Activated CD4-positive, alpha-beta T cell treated with anti-CD3 and anti-CD28 coated beads, Interleukin-2, amount 10 ng/mL, durations not matched to agents 7 days and 5 days (primary cell): ENCODE measurements around the gene DGKG. TPM values are rescaled to one million over a fixed set of nuclear protein-coding genes. Genes with fewer than 3 reads are reported as not detected.

Experiments
- CTCF ChIA-PET: fragments of 350-600 bp; sonication (Branson Sonifier 250); formaldehyde crosslinking; loops from one replicate; lab custom pipeline; 2021; ENCODE audit warnings: antibody characterized with exemption; lab: Charles Lee
- POLR2A ChIA-PET: fragments of 350-600 bp; sonication (Branson Sonifier 250); formaldehyde crosslinking; loops from one replicate; lab custom pipeline; 2021; ENCODE audit warnings: antibody characterized with exemption; lab: Charles Lee
- DNase-seq: peaks from one replicate; pipeline ENCODE4 v3.0.0-alpha.2; 2020
- H3K27ac Mint-ChIP-seq: one replicate; pipeline ENCODE4 v1.8.0; 2021; ENCODE audit warnings: mild to moderate bottlenecking, moderate library complexity, mixed read lengths
- H3K27me3 Mint-ChIP-seq: one replicate; pipeline ENCODE4 v1.8.0; 2021; ENCODE audit warnings: mixed read lengths
- H3K36me3 Mint-ChIP-seq: one replicate; pipeline ENCODE4 v1.8.0; 2021; ENCODE audit warnings: low read depth, mixed read lengths
- H3K4me1 Mint-ChIP-seq: one replicate; pipeline ENCODE4 v1.8.0; 2021; ENCODE audit warnings: mixed read lengths
- H3K4me3 Mint-ChIP-seq: one replicate; pipeline ENCODE4 v1.8.0; 2021; ENCODE audit warnings: mild to moderate bottlenecking, moderate library complexity, mixed read lengths
- H3K9me3 Mint-ChIP-seq: one replicate; pipeline ENCODE4 v1.8.0; 2021; ENCODE audit warnings: mixed read lengths
- total RNA-seq, 2 experiments: library from RNA; stranded (reverse); gene quantifications; one replicate each; pipeline ENCODE4 v1.2.3, GENCODE V29; 2021

Gene DGKG
- total RNA-seq, 2 experiments from 2014 or later, result 0.04 TPM; not detected in 1

DNA sequence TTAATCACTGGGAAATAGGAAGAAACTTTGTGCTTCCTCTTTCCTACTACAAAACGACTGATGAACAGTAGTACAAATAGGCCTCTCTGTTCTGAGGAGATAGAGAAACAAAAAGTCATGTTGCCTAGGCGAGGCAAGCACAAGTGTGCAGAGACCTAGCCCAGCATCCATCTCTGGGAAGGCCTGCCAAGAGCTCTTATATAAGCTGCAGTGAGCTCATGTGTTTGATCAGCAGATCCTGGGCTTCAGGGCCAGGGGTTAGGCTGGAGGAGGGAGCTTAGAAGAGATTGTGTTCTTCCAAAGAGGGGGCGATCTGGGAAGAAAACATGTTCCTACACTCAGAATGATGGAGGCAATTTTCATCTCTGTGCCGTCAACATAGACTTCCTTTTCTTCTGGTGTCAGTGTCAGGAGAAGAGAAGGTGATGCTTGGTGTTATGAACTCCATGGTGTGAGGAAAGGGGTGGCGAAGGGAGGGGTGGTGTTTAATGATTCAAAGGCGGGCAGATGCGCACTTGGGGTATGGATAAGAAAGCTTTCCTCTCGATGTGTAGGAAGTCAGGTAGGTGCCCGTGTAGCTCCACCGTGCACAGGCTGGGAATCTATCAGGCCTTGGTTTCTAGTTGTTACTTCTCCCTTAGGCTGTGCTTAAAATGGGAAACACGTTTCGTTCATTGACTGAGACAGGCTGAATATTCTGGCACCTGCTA, 223.6 kb downstream of the DGKG start:
- H3K4me3 Mint-ChIP-seq, result no peak overlapping the region
- H3K27ac Mint-ChIP-seq, result no peak overlapping the region
- H3K9me3 Mint-ChIP-seq, result no peaks in the 10 kb centered on the region
- ChIA-PET CTCF (interaction anchor here (0.6 kb wide), 3 partner anchors 355 to 418 kb away, joined by 3 to 4 read pairs (median 3); no protein-coding TSS in a partner anchor), POLR2A (no interaction called here)
- DNase-seq, result no peak
- no peaks in the 10 kb centered on the region for H3K36me3 Mint-ChIP-seq
- no peaks in the 10 kb centered on the region for H3K4me1 Mint-ChIP-seq
- peaks cover 31% of the 10 kb centered on the region for H3K27me3 Mint-ChIP-seq

DNA sequence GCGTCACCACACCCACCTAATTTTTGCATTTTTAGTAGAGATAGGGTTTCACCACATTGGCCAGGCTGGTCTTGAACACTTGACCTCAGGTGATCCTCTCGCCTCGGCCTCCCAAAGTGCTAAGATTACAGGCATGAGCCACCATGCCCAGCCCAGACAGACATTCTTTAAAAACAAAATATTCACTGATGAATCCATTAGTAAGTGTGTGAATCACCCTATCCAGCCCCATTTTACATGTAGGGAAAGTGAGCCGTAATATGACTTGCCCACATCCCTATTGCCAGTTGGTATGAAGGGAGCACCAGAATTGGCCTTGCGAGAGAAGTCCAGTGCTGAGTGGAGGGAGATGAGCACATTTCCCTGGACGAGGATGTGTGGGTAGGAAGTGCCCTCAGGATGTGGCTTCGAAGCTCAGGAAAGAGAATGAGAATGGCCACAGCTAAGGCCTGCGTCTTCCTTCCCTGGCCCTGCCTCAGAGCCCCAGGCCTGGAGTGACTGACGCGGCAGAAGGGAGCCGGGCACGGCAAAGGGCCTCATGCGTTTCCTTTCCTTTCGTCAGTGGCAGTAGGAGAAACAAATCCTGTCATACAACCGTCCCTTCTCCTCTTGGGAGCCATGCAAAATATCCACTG, 224.9 kb downstream of the DGKG start:
- Mint-ChIP-seq H3K9me3 (no peaks in the 10 kb centered on the region), H3K4me1 (no peaks in the 10 kb centered on the region), H3K4me3 (no peak overlapping the region), H3K27me3 (peaks cover 24% of the 10 kb centered on the region), H3K36me3 (no peaks in the 10 kb centered on the region), H3K27ac (no peak overlapping the region)
- ChIA-PET CTCF (interaction anchor here (0.7 kb wide), 1 partner anchor 454 kb away, joined by 3 read pairs; no protein-coding TSS in a partner anchor), POLR2A (no interaction called here)
- no peak for DNase-seq

DNA sequence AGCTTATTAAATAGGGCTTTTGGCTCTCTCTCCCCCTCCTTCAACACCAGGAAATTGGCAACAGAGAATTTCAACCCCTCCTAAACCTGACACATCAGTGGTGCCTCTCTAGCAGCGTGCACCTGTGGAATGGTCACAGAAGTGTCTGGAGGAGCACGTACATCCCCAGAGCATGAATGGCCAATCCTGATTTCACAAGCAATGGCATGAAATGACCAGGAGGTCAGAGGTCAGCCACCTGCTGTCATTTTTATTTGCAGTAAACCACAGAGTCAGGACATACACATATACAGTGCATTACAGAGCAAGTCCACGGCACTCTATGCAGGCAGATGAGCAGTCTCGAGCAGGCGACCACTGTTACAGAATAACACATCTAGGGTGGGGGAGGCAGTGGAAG, 228.1 kb downstream of the DGKG start:
- CTCF ChIA-PET, result interaction anchor here (1.1 kb wide), 1 partner anchor 9 kb away, joined by 5 read pairs; no protein-coding TSS in a partner anchor
- H3K9me3 Mint-ChIP-seq, result no peaks in the 10 kb centered on the region
- no peak for DNase-seq
- no peak overlapping the region for H3K27ac Mint-ChIP-seq
- POLR2A ChIA-PET, result no interaction called here
- H3K4me1 Mint-ChIP-seq, result no peaks in the 10 kb centered on the region
- no peak overlapping the region for H3K4me3 Mint-ChIP-seq
- H3K27me3 Mint-ChIP-seq, result peaks cover 33% of the 10 kb centered on the region
- H3K36me3 Mint-ChIP-seq, result no peaks in the 10 kb centered on the region

DNA sequence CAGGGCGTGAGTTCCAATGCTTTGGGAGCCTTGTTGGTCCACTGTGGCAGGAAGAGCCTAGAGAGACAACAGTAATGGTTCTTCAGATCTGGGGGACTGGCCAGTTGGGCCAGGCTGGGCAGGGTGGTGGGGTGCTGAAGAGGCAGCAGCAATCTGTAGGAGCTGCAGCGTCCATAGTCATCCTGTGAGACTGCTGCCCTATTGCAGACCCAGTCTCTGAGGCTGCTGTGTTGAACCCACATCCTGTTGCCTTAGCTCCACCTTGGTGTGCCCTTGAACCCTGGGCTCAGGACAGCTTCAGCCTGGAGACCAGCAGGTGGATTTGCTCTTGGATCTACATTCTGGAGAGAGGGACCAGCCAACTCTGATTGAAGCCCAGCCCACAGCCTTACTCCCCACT, 229.5 kb downstream of the DGKG start:
- Mint-ChIP-seq H3K9me3 (no peaks in the 10 kb centered on the region), H3K27me3 (peaks cover 34% of the 10 kb centered on the region), H3K36me3 (no peaks in the 10 kb centered on the region), H3K4me1 (no peaks in the 10 kb centered on the region), H3K27ac (no peak overlapping the region), H3K4me3 (no peak overlapping the region)
- POLR2A ChIA-PET, result no interaction called here
- no peak for DNase-seq
- CTCF ChIA-PET, result interaction anchor here (0.6 kb wide), 1 partner anchor 489 kb away, joined by 3 read pairs; no protein-coding TSS in a partner anchor

DNA sequence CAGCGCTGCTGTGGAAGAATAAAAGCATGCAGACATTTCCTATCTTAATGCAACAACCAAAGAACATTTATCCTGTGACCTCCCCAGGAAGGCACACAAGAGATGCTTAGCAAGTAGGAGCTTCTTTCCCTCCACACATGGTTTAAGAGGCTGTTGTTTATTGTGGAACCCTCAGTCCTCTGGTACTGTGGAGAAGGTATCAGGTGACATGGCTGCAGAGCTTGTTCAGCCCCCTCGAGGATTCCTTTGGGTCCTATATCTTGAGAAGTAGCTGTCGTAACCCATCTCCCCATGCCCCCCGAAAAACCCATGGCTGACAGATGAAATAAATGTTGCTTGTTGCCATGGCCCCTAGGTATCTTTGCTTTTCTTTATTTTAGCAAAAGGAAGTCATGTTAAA, 232.8 kb downstream of the DGKG start:
- no peak for DNase-seq
- no peaks in the 10 kb centered on the region for H3K36me3 Mint-ChIP-seq
- no peak overlapping the region for H3K27ac Mint-ChIP-seq
- no peak overlapping the region for H3K4me3 Mint-ChIP-seq
- no peaks in the 10 kb centered on the region for H3K4me1 Mint-ChIP-seq
- H3K27me3 Mint-ChIP-seq, result peaks cover 28% of the 10 kb centered on the region
- H3K9me3 Mint-ChIP-seq, result no peaks in the 10 kb centered on the region
- ChIA-PET CTCF (no interaction called here), POLR2A (no interaction called here)

DNA sequence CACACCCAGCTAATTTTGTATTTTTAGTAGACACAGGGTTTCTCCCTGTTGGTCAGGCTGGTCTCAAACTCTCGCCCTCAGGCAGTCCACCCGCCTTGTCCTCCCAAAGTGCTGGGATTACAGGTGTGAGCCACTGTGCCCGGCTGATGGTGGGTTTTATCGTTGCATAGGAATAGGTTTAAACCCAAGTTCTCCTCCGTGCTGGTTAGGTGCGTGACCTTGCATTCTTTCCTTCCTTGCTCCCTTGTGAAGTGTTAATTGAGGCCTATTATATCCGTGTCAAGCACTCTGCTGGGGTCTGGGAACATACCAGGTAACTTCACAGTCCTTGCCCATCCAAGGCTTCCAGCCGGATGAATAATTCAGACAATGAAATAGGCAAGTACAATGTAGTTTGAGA, 233.9 kb downstream of the DGKG start:
- H3K4me1 Mint-ChIP-seq, result no peaks in the 10 kb centered on the region
- POLR2A ChIA-PET, result no interaction called here
- DNase-seq, result no peak
- CTCF ChIA-PET, result no interaction called here
- peaks cover 23% of the 10 kb centered on the region for H3K27me3 Mint-ChIP-seq
- H3K9me3 Mint-ChIP-seq, result no peaks in the 10 kb centered on the region
- H3K4me3 Mint-ChIP-seq, result no peak overlapping the region
- no peak overlapping the region for H3K27ac Mint-ChIP-seq
- no peaks in the 10 kb centered on the region for H3K36me3 Mint-ChIP-seq

DNA sequence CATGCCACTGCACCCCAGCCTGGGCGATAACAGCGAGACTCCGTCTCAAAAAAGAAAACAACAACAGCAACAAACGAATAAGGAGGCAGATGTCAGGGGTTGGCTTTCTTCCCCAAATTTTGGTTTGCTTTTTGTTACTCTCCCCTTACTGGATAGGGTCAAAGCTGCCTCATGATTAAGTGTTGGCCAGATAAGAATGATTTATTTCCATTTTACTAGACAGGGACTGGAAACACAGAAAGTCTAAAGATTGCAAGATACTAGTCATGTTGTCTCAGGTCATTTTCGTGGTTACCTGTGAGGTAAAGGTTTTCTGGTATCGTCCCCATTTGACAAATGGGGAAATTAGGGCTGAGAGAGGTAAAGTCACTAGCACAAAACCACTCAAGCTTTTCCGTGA, 234.6 kb downstream of the DGKG start:
- Mint-ChIP-seq H3K36me3 (no peaks in the 10 kb centered on the region), H3K27ac (no peak overlapping the region)
- CTCF ChIA-PET, result no interaction called here

DNA sequence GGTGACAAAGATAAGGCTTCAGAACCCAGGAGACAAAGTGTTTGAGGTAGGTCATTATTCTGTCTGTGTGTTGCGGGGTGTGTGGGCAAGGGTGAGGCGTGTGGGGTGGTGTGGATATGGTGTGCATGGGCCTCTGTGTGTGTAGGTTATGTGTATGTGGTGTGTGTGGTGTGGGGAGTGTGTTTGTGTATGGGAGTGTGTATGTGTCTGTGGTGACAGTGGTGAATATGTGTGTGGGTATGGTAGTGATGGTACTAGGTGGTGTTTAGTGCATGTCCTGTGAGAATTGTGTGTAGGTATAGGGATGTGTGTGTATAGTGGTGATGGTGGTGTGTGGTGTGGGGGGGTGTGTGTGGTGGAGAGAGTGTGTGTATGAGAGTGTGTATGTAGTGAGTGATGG, 236.9 kb downstream of the DGKG start:
- H3K9me3 Mint-ChIP-seq, result no peaks in the 10 kb centered on the region
- POLR2A ChIA-PET, result no interaction called here
- H3K36me3 Mint-ChIP-seq, result no peaks in the 10 kb centered on the region
- H3K4me3 Mint-ChIP-seq, result no peak overlapping the region
- no peak for DNase-seq
- no peak overlapping the region for H3K27ac Mint-ChIP-seq
- no peaks in the 10 kb centered on the region for H3K4me1 Mint-ChIP-seq
- H3K27me3 Mint-ChIP-seq, result peaks cover 23% of the 10 kb centered on the region
- CTCF ChIA-PET, result no interaction called here

More for the DNA sequence above, 234.6 kb downstream of the DGKG start:
- DNase-seq, result no peak
- Mint-ChIP-seq H3K4me3 (no peak overlapping the region), H3K9me3 (no peaks in the 10 kb centered on the region), H3K27me3 (peaks cover 25% of the 10 kb centered on the region), H3K4me1 (no peaks in the 10 kb centered on the region)
- POLR2A ChIA-PET, result no interaction called here

DNA sequence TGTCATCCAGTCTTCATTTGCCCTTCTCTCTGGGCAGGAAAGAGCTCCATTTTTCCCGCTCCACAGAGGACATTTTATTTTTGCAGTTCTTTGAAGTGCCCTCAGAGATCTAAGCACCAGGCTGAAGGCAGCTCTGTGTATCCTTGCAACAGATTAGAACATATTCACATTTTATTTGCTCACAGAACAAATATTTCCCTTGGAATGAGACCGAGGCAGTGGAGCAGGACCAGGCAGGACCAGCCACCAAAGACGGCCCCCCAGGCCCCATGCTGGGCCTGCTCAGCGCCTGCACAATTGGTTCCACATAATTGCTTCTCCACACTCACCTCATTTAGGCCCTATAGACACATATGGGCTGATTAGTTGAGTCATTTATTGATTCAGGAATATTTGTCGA, 237.4 kb downstream of the DGKG start:
- Mint-ChIP-seq H3K4me1 (no peaks in the 10 kb centered on the region), H3K36me3 (no peaks in the 10 kb centered on the region), H3K4me3 (no peak overlapping the region), H3K27ac (no peak overlapping the region), H3K27me3 (peaks cover 26% of the 10 kb centered on the region), H3K9me3 (no peaks in the 10 kb centered on the region)
- DNase-seq, result no peak
- ChIA-PET CTCF (no interaction called here), POLR2A (no interaction called here)

DNA sequence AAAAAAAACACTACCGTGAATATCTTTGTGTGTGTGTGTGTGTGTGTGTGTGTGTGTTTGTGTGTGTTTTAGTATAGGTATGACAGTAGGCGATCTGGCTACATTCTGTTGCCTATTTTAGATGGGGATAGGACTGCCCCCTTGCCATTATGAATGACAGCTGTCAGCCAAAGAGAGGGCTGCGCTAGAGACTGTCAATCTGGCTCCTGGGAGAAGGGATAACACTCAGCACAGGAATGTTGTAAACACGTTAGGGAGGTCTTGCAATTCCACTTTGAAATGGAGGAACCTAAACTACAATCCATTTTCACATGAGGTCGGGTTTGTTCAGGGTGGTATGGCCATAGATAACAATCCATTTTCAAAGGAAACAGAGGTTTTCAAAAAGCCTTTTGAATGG, 239.0 kb downstream of the DGKG start:
- H3K9me3 Mint-ChIP-seq, result no peaks in the 10 kb centered on the region
- H3K4me3 Mint-ChIP-seq, result no peak overlapping the region
- no peaks in the 10 kb centered on the region for H3K36me3 Mint-ChIP-seq
- no peak overlapping the region for H3K27ac Mint-ChIP-seq
- ChIA-PET POLR2A (no interaction called here), CTCF (no interaction called here)
- H3K4me1 Mint-ChIP-seq, result no peaks in the 10 kb centered on the region
- peaks cover 40% of the 10 kb centered on the region for H3K27me3 Mint-ChIP-seq
- DNase-seq, result no peak

DNA sequence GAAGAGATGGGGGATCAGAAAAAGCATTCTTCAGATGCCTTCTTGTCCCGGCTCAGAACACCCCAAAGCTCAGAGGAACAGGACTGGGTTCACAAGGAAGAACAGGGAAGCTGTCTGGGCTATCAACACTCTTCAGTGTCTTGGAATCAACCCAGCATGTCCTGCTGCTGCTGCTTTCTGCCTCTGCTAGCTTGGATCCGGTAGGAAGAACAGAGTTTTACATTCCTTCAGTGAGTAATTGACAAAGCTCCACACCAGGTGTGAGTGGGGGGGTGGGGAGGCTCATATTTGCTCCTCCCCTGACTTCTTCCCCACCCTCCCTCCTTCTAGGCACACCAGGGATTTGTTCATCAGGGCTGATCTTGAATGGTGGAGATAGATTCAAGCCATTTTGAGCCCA, 240.1 kb downstream of the DGKG start:
- DNase-seq, result no peak
- no peak overlapping the region for H3K4me3 Mint-ChIP-seq
- H3K36me3 Mint-ChIP-seq, result no peaks in the 10 kb centered on the region
- H3K9me3 Mint-ChIP-seq, result no peaks in the 10 kb centered on the region
- no peak overlapping the region for H3K27ac Mint-ChIP-seq
- H3K4me1 Mint-ChIP-seq, result no peaks in the 10 kb centered on the region
- H3K27me3 Mint-ChIP-seq, result peaks cover 44% of the 10 kb centered on the region
- CTCF ChIA-PET, result no interaction called here
- POLR2A ChIA-PET, result no interaction called here

DNA sequence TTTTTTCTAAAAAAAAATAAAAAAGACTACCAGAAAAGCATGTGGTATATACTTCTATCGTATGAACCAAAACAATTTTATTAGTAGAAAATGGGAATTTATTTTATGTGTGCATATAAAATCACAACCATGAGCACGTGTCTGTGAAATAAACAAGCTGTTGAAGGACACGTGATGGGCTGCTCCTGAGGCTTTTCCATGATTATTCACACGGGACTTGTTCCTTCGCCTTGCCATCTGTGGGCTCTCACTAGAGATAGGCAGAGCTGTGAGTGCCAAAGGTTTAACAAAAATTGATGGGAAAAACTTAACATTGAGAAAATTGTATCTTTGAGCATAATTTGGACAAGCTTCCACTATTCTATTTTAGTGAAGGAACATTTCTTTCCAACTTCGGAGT, 240.8 kb downstream of the DGKG start:
- H3K27ac Mint-ChIP-seq, result no peak overlapping the region
- H3K27me3 Mint-ChIP-seq, result peaks cover 49% of the 10 kb centered on the region
- no peaks in the 10 kb centered on the region for H3K36me3 Mint-ChIP-seq
- CTCF ChIA-PET, result interaction anchor here (0.6 kb wide), 2 partner anchors 305 to 960 kb away, joined by 3 to 4 read pairs; no protein-coding TSS in a partner anchor
- POLR2A ChIA-PET, result no interaction called here
- no peak for DNase-seq
- no peaks in the 10 kb centered on the region for H3K9me3 Mint-ChIP-seq
- no peaks in the 10 kb centered on the region for H3K4me1 Mint-ChIP-seq
- no peak overlapping the region for H3K4me3 Mint-ChIP-seq

DNA sequence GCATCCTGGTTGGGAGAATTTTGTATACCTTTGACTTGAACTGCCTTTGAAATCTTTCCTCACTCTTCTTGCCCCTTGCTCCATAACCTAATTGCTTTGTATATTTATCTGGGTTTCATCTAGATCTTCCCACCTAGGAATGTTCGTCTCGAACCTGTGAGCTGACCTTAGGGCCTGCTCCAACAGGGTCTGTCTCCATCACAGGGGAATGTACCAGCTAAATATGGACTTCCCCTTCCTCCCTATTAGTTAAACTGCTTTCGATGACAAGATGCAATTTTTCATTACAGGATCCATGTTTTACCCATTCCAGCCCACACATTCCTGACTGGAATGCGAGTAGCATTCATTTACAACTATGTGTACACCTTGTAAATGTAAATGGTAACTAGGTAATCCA, 242.5 kb downstream of the DGKG start:
- Mint-ChIP-seq H3K27me3 (peaks cover 61% of the 10 kb centered on the region), H3K4me1 (no peaks in the 10 kb centered on the region), H3K36me3 (no peaks in the 10 kb centered on the region), H3K4me3 (no peak overlapping the region), H3K27ac (no peak overlapping the region), H3K9me3 (no peaks in the 10 kb centered on the region)
- POLR2A ChIA-PET, result no interaction called here
- DNase-seq, result no peak
- CTCF ChIA-PET, result no interaction called here
